ENCODE results near the gene COL15A1. TPM values are rescaled to one million over a fixed set of nuclear protein-coding genes. Genes with fewer than 3 reads are reported as not detected.

Gene COL15A1
- total and polyA plus RNA-seq, 2 of the 8 experiments (the other 6 are each of a cell fraction or from before 2014, with no cell fraction given) = 0.12 to 0.15 TPM

- H2BK12ac ChIP-seq (ENCODE audit: low read depth, low read length) = no peak overlapping the region
- no peak overlapping the region for H3K4ac ChIP-seq (replicated peaks; ENCODE audit: insufficient read length, low read depth, low read length)
- no peaks in the 10 kb centered on the region for H3K9me3 ChIP-seq (ENCODE audit: insufficient read depth in 2 of 2, low read depth in 1 of 2, low read length in 1 of 2)
- H4K5ac ChIP-seq (ENCODE audit: insufficient read length, low read depth, low read length) = no peak overlapping the region
- POLR2A ChIA-PET (ENCODE audit: partially characterized antibody) = interaction anchor here (1.3 kb wide), 1 partner anchor 13 kb away, joined by 5 read pairs; no protein-coding TSS in a partner anchor
- TF ChIP-seq JUND (IDR thresholded peaks at IDR 0.05; ENCODE audit: low read length) (no peak), SP1 (IDR thresholded peaks at IDR 0.05; ENCODE audit: low read depth, low read length) (no peak), YY1 (IDR thresholded peaks at IDR 0.05; ENCODE audit: low read depth, low read length) (no peak), TAF7 (optimal IDR thresholded peaks at IDR 0.05; ENCODE audit: borderline replicate concordance, low read depth, low read length) (no peak), POU5F1 (IDR thresholded peaks at IDR 0.05; ENCODE audit: low read depth, low read length) (no peak)
- 100% methylated on average over 4 of the region's 4 CpGs; no CpG with 5 or more reads in 1 of the 2 experiments for WGBS, 2 experiments (ENCODE audit: extremely low coverage in 1 of 2, insufficient coverage in 1 of 2, insufficient read length in 1 of 2, insufficient replicate concordance in 2 of 2, low coverage in 1 of 2, low lambda C conversion rate in 2 of 2, missing lambda C conversion rate in 1 of 2)
- peaks cover 0 to 1% of the 10 kb centered on the region in 2 experiments for H4K20me1 ChIP-seq (replicated peaks in 1 of 2; ENCODE audit: control insufficient read depth in 1 of 2, insufficient read depth in 2 of 2, low read length in 2 of 2)
- H3K56ac ChIP-seq (replicated peaks; ENCODE audit: insufficient read length, low read depth, low read length) = no peak overlapping the region
- H3K9ac ChIP-seq (replicated peaks in 1 of 4; ENCODE audit: extremely low read depth in 1 of 4, low read depth in 3 of 4, low read length in 3 of 4) = no peak overlapping the region
- no peak overlapping the region for H3K14ac ChIP-seq (ENCODE audit: insufficient read length)
- no peak overlapping the region; the same call in 1 of the 2 replicates for H4K8ac ChIP-seq (ENCODE audit: extremely low read depth, insufficient read depth, low read length)
- no peaks in the 10 kb centered on the region for H3K79me2 ChIP-seq (ENCODE audit: control insufficient read depth in 1 of 2, insufficient read depth in 2 of 2, low read length in 2 of 2)
- no peaks in the 10 kb centered on the region for H3K79me1 ChIP-seq (ENCODE audit: low read depth, low read length)
- no peak overlapping the region for H4K91ac ChIP-seq (replicated peaks; ENCODE audit: insufficient read length, low read length)
- no peaks in the 10 kb centered on the region; a peak in 1 of 7 replicates for H3K27me3 ChIP-seq (replicated peaks in 1 of 4; ENCODE audit: control insufficient read depth in 3 of 4, extremely low read depth in 1 of 4, insufficient read depth in 3 of 4, low read length in 3 of 4)
- no peak overlapping the region for H3K4me2 ChIP-seq (ENCODE audit: insufficient read depth in 1 of 2, low read depth in 2 of 2, low read length in 2 of 2)
- H2AFZ ChIP-seq (ENCODE audit: low read length) = no peak overlapping the region
- H2BK15ac ChIP-seq (ENCODE audit: low read length) = no peak overlapping the region
- no peak overlapping the region for H2BK120ac ChIP-seq (replicated peaks; ENCODE audit: low read depth, low read length)
- no peak for DNase-seq (ENCODE audit: low read depth in 1 of 2, low spot score in 2 of 2)
- H2BK20ac ChIP-seq (ENCODE audit: low read length) = no peak overlapping the region
- no peak overlapping the region for H3K4me3 ChIP-seq (ENCODE audit: extremely low read depth in 1 of 4, insufficient read depth in 2 of 4, low read depth in 3 of 4, low read length in 4 of 4)
- CTCF ChIA-PET (ENCODE audit: partially characterized antibody) = interaction anchor here (1.4 to 1.5 kb wide), 2 partner anchors 15 to 20 kb away, joined by 4 to 6 read pairs; no protein-coding TSS in a partner anchor
- H3K4me1 ChIP-seq (replicated peaks in 1 of 4; ENCODE audit: control insufficient read depth in 3 of 4, insufficient read depth in 4 of 4, low read length in 3 of 4) = peaks cover 4 to 13% (median 12%) of the 10 kb centered on the region in 4 experiments
- H3K36me3 ChIP-seq (ENCODE audit: control insufficient read depth in 2 of 4, insufficient read depth in 4 of 4, low read length in 3 of 4) = no peaks in the 10 kb centered on the region
- no peak overlapping the region for H2AK5ac ChIP-seq (ENCODE audit: low read depth, low read length)
- no peak overlapping the region; the same call in 1 of the 2 replicates for H3K27ac ChIP-seq (ENCODE audit: low read depth, low read length)
- peaks cover 5% of the 10 kb centered on the region; the same call in 1 of the 2 replicates for H3K23me2 ChIP-seq (ENCODE audit: low read depth, low read length)
- no peak for FAIRE-seq
- no peak overlapping the region for H3K18ac ChIP-seq (ENCODE audit: extremely low read depth, low read length)
- no peak overlapping the region for H3K23ac ChIP-seq (ENCODE audit: insufficient read length)
- H2BK5ac ChIP-seq (ENCODE audit: low read depth, low read length) = no peak overlapping the region
These were observed 23.6 kb downstream of the COL15A1 start for GRCh38 chr9:98967257-98967656.

Measured in H1 (cell line).